PFSK-1 (cell line): Measurements from ENCODE around the gene ZNF728.

ENCODE experiments used
- FOXP2 ChIP-seq: optimal IDR thresholded peaks from 2 replicates; pipeline ENCODE3; 2011; ENCODE audit warnings: borderline replicate concordance, control low read depth, inconsistent platforms; ENCODE audit not compliant: insufficient read depth; ENCODE audit errors: extremely low read length, extremely low read depth
- POLR2AphosphoS5 ChIP-seq: IDR thresholded peaks from 2 replicates; pipeline ENCODE4 v1.6.1; 2012; ENCODE audit warnings: low read depth, mild to moderate bottlenecking, control low read depth, low read length, moderate library complexity
- TAF1 ChIP-seq: IDR thresholded peaks from 2 replicates; pipeline ENCODE4 v1.6.1; 2012; ENCODE audit warnings: low read length, control low read depth, borderline replicate concordance; ENCODE audit not compliant: insufficient read depth
- TF ChIP-seq, protein P1 (sequence below), 2 experiments: IDR thresholded peaks; 2 replicates each; pipeline versions ENCODE4 v1.6.1 to v1.8.0; 2011 to 2012; ENCODE audit warnings: low read depth in 2 of 2, low read length in 2 of 2, control low read depth in 1 of 2, inconsistent platforms in 1 of 2, mild to moderate bottlenecking in 1 of 2, moderate library complexity in 1 of 2; ENCODE audit not compliant: insufficient read depth in 1 of 2

DNA sequence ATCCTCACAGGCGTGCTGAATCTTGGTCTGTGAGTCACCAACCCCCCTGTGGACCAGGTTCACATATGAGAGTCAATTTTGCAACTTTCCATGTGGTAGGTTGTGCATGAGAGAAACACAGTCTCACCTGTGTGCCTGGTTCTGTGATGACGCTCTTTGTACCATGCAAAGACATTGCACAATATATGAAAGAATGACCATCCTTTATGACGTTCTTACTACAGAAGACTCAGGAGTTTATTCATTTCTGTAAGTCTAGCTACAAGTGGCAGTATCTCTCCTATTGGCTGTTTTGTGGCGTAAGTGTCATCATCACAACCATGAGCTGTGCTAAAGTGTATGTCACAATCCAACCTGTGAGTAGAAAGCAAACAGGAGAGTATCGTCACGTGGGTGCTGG is 43.8 kb upstream of the ZNF728 start:
- TF ChIP-seq FOXP2, result no peak
- TF ChIP-seq, protein P1, sequence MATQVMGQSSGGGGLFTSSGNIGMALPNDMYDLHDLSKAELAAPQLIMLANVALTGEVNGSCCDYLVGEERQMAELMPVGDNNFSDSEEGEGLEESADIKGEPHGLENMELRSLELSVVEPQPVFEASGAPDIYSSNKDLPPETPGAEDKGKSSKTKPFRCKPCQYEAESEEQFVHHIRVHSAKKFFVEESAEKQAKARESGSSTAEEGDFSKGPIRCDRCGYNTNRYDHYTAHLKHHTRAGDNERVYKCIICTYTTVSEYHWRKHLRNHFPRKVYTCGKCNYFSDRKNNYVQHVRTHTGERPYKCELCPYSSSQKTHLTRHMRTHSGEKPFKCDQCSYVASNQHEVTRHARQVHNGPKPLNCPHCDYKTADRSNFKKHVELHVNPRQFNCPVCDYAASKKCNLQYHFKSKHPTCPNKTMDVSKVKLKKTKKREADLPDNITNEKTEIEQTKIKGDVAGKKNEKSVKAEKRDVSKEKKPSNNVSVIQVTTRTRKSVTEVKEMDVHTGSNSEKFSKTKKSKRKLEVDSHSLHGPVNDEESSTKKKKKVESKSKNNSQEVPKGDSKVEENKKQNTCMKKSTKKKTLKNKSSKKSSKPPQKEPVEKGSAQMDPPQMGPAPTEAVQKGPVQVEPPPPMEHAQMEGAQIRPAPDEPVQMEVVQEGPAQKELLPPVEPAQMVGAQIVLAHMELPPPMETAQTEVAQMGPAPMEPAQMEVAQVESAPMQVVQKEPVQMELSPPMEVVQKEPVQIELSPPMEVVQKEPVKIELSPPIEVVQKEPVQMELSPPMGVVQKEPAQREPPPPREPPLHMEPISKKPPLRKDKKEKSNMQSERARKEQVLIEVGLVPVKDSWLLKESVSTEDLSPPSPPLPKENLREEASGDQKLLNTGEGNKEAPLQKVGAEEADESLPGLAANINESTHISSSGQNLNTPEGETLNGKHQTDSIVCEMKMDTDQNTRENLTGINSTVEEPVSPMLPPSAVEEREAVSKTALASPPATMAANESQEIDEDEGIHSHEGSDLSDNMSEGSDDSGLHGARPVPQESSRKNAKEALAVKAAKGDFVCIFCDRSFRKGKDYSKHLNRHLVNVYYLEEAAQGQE (IDR thresholded peaks at IDR 0.05; ENCODE audit: insufficient read depth in 1 of 2, low read depth in 2 of 2, low read length in 2 of 2), result no peak
- no peak for TF ChIP-seq TAF1
- TF ChIP-seq POLR2AphosphoS5, result no peak
